ENCODE measurements around the gene ZGLP1.

- TF ChIP-seq YY1 (IDR thresholded peaks at IDR 0.05; ENCODE audit: insufficient read depth, insufficient read length), result no peak
- TF ChIP-seq ZNF274 (IDR thresholded peaks at IDR 0.05; ENCODE audit: low read depth, low read length), result no peak
These were observed 40.1 kb downstream of the ZGLP1 start for GRCh38 chr19:10269333-10270179.

Measured in NT2/D1 (cell line).